Neural cell (in vitro differentiated cells): ENCODE measurements around the gene KCTD16.

Experiments used
- EP300 ChIP-seq: fragments of 450-650 bp; conservative IDR thresholded peaks from 2 replicates; pipeline ENCODE4 v1.6.1; 2014; ENCODE audit warnings: antibody characterized with exemption, mild to moderate bottlenecking, moderate library complexity; ENCODE audit not compliant: poor library complexity, severe bottlenecking
- EZH2 ChIP-seq: fragments of 200-600, 300-800 bp; shearing (Covaris generic), sonication (generic); IDR thresholded peaks from 2 replicates; pipeline ENCODE4 v1.6.1; 2014; ENCODE audit warnings: antibody characterized with exemption, low read length, borderline replicate concordance, mild to moderate bottlenecking; ENCODE audit not compliant: insufficient read depth, poor library complexity, severe bottlenecking
- MXI1 ChIP-seq: fragments of 450-650 bp; conservative IDR thresholded peaks from 2 replicates; pipeline ENCODE4 v1.6.1; 2014; ENCODE audit warnings: antibody characterized with exemption, mild to moderate bottlenecking; ENCODE audit not compliant: poor library complexity, severe bottlenecking
- TF ChIP-seq, protein P1 (sequence below): fragments of 450-650 bp; IDR thresholded peaks from 2 replicates; pipeline ENCODE4 v1.5.1; 2014; ENCODE audit warnings: antibody characterized with exemption, mild to moderate bottlenecking, moderate library complexity; ENCODE audit not compliant: poor library complexity, severe bottlenecking

DNA sequence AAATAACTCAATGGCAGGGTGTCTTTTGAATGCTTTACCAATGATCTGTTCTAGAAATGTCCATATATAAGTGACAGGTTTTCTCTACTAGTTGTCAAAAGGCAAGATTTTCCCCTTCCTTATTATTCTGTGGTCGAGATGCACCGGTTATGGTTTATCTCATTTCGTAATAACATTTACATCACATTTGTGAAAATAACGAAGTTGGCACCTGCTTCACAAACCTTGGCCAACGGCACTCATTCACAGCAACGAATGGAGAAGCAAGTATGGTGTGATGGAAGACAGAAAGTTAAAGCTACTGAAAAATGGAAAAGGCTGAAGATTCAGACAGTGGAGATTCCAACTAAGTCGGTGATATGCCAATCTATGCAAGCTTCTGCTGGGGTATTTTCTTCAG, 235.8 kb downstream of the KCTD16 start:
- TF ChIP-seq, protein P1, sequence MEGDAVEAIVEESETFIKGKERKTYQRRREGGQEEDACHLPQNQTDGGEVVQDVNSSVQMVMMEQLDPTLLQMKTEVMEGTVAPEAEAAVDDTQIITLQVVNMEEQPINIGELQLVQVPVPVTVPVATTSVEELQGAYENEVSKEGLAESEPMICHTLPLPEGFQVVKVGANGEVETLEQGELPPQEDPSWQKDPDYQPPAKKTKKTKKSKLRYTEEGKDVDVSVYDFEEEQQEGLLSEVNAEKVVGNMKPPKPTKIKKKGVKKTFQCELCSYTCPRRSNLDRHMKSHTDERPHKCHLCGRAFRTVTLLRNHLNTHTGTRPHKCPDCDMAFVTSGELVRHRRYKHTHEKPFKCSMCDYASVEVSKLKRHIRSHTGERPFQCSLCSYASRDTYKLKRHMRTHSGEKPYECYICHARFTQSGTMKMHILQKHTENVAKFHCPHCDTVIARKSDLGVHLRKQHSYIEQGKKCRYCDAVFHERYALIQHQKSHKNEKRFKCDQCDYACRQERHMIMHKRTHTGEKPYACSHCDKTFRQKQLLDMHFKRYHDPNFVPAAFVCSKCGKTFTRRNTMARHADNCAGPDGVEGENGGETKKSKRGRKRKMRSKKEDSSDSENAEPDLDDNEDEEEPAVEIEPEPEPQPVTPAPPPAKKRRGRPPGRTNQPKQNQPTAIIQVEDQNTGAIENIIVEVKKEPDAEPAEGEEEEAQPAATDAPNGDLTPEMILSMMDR: no peak
- TF ChIP-seq EZH2 (no peak), MXI1 (no peak), EP300 (no peak)
